T-helper 1 cell treated with Interleukin-12 subunit alpha and Interleukin-12 subunit beta and Interleukin-4 antibody, amounts not matched to agents 30 ng/mL and 1 ng/mL, for 36 hours (primary cell): ENCODE measurements around the gene VSNL1. TPM values are rescaled to one million over a fixed set of nuclear protein-coding genes. Genes with fewer than 3 reads are reported as not detected.

Experiments used
- intact Hi-C: fragments of 100-400 bp; cut with micrococcal nuclease; formaldehyde crosslinking; loops from one replicate; pipeline ENCODE4 v1.15.1; 2024
- total RNA-seq: library from RNA; stranded (reverse); gene quantifications from 2 replicates; pipeline ENCODE4 v1.2.3, GENCODE V29; 2022

VSNL1 gene
- total RNA-seq, 1 donor from 2014 or later, result not detected

GRCh38 chr2:17580319-17580715 is 39.8 kb downstream of the VSNL1 start:
- intact Hi-C loops, result no loop called here

GRCh38 chr2:17581831-17582230 is 41.3 kb downstream of the VSNL1 start:
- intact Hi-C loops, result no loop called here

- intact Hi-C loops, result no loop called here
Measured at GRCh38 chr2:17583166-17583565, 42.7 kb downstream of the VSNL1 start.

- intact Hi-C loops, result no loop called here
Measured at GRCh38 chr2:17583646-17584045, 43.1 kb downstream of the VSNL1 start.

GRCh38 chr2:17584689-17585088 is 44.2 kb downstream of the VSNL1 start:
- intact Hi-C loops, result no loop called here

- intact Hi-C loops, result no loop called here
Measured at GRCh38 chr2:17587469-17587868, 47.0 kb downstream of the VSNL1 start.

GRCh38 chr2:17588031-17588430 is 47.5 kb downstream of the VSNL1 start:
- intact Hi-C loops, result no loop called here

GRCh38 chr2:17589406-17590035 is 49.0 kb downstream of the VSNL1 start:
- intact Hi-C loops, result no loop called here

- intact Hi-C loops, result no loop called here
Measured at GRCh38 chr2:17590342-17590911, 49.9 kb downstream of the VSNL1 start.

GRCh38 chr2:17591846-17592245 is 51.4 kb downstream of the VSNL1 start:
- intact Hi-C loops, result no loop called here

- intact Hi-C loops, result no loop called here
Measured at GRCh38 chr2:17592731-17593409, 52.4 kb downstream of the VSNL1 start.

- intact Hi-C loops, result no loop called here
Measured at GRCh38 chr2:17593445-17593840, 52.9 kb downstream of the VSNL1 start.

- intact Hi-C loops, result no loop called here
Measured at GRCh38 chr2:17593841-17594491, 53.5 kb downstream of the VSNL1 start.

GRCh38 chr2:17594533-17595401 is 54.3 kb downstream of the VSNL1 start:
- intact Hi-C loops, result no loop called here

GRCh38 chr2:17599617-17600016 is 59.1 kb downstream of the VSNL1 start:
- intact Hi-C loops, result no loop called here

- intact Hi-C loops, result no loop called here
Measured at GRCh38 chr2:17600556-17601204, 60.2 kb downstream of the VSNL1 start.

GRCh38 chr2:17604050-17604449 is 63.6 kb downstream of the VSNL1 start:
- intact Hi-C loops, result no loop called here

GRCh38 chr2:17605696-17606095 is 65.2 kb downstream of the VSNL1 start:
- intact Hi-C loops, result no loop called here

- intact Hi-C loops, result loop anchor here (1.0 kb wide), 1 partner anchor 69 kb away; no protein-coding TSS in a partner anchor
Measured at GRCh38 chr2:17606851-17607250, 66.4 kb downstream of the VSNL1 start.

- intact Hi-C loops, result loop anchor here (1.0 kb wide), 1 partner anchor 69 kb away; no protein-coding TSS in a partner anchor
Measured at GRCh38 chr2:17607379-17607778, 66.9 kb downstream of the VSNL1 start.

- intact Hi-C loops, result no loop called here
Measured at GRCh38 chr2:17608251-17608650, 67.8 kb downstream of the VSNL1 start.
